ENCODE measurements around the gene L3HYPDH. TPM values are rescaled to one million over a fixed set of nuclear protein-coding genes. Genes with fewer than 3 reads are reported as not detected.

The L3HYPDH gene
- polyA plus RNA-seq, 1 of the 3 experiments (the other 2 are of a cell fraction): 66.2 TPM

- H3K9me3 ChIP-seq: no peaks in the 10 kb centered on the region
- peaks cover 0 to 16% of the 10 kb centered on the region in 2 experiments; a peak in 2 of 4 replicates for H3K4me1 ChIP-seq (ENCODE audit: control insufficient read depth in 1 of 2, insufficient read depth in 2 of 2, low read depth in 1 of 2, low read length in 1 of 2)
- ChIA-PET CTCF (interaction anchor here (0.9 to 1.7 kb wide), 3 partner anchors 24 to 430 kb away, joined by 3 to 9 read pairs (median 5); no protein-coding TSS in a partner anchor), POLR2A (interaction anchor here (1.2 kb wide), 1 partner anchor 8 kb away, joined by 3 read pairs; no protein-coding TSS in a partner anchor)
- DNase-seq: no peak
- no peak overlapping the region for H3K9ac ChIP-seq
- H3K4me2 ChIP-seq: no peak overlapping the region
- WGBS (ENCODE audit: low lambda C conversion rate): 94% methylated on average over 1 of the region's 2 CpGs
- H3K27me3 ChIP-seq (ENCODE audit: insufficient read depth): no peaks in the 10 kb centered on the region
- H3K27ac ChIP-seq (ENCODE audit: low read depth in 2 of 2, low read length in 1 of 2): no peak overlapping the region
- peaks cover 35% of the 10 kb centered on the region for H3F3A ChIP-seq (replicated peaks; ENCODE audit: insufficient read depth)
- no peaks in the 10 kb centered on the region for H4K20me1 ChIP-seq (ENCODE audit: insufficient read depth)
- no peak overlapping the region for H3K4me3 ChIP-seq (ENCODE audit: low read depth in 2 of 2, low read length in 1 of 2)
- no peak overlapping the region for H2AFZ ChIP-seq (ENCODE audit: low read depth)
- TF ChIP-seq JUND (IDR thresholded peaks at IDR 0.05) (no peak), MEF2A (IDR thresholded peaks at IDR 0.05; ENCODE audit: borderline replicate concordance, low read depth) (no peak), RAD21 (IDR thresholded peaks at IDR 0.05; ENCODE audit: low read length) (no peak), EP300 (IDR thresholded peaks at IDR 0.05; ENCODE audit: borderline replicate concordance in 1 of 2, low read depth in 1 of 2, low read length in 1 of 2) (no peak), FOSL2 (IDR thresholded peaks at IDR 0.05; ENCODE audit: borderline replicate concordance, low read depth) (no peak), TEAD4 (IDR thresholded peaks at IDR 0.05; ENCODE audit: borderline replicate concordance, insufficient read depth) (no peak), YY1 (IDR thresholded peaks at IDR 0.05; ENCODE audit: low read depth) (no peak), MXI1 (IDR thresholded peaks at IDR 0.05; ENCODE audit: low read depth, low read length) (no peak), ELF1 (IDR thresholded peaks at IDR 0.05) (no peak), PBX3 (IDR thresholded peaks at IDR 0.05) (no peak), USF2 (IDR thresholded peaks at IDR 0.05; ENCODE audit: borderline replicate concordance, low read depth, low read length) (no peak), CHD2 (IDR thresholded peaks at IDR 0.05; ENCODE audit: low read length, partially characterized antibody) (no peak), USF1 (IDR thresholded peaks at IDR 0.05; ENCODE audit: borderline replicate concordance, low read depth) (no peak), GATA2 (CRISPR knock-in tag; IDR thresholded peaks at IDR 0.05) (no peak), RFX5 (IDR thresholded peaks at IDR 0.05; ENCODE audit: low read length) (no peak), NRF1 (IDR thresholded peaks at IDR 0.05; ENCODE audit: low read depth, low read length) (no peak), FOXJ3 (CRISPR knock-in tag; IDR thresholded peaks at IDR 0.05) (no peak)
- H3K36me3 ChIP-seq (replicated peaks in 1 of 2; ENCODE audit: control insufficient read depth in 1 of 2, insufficient read depth in 2 of 2, low read length in 1 of 2): peaks cover 75 to 79% of the 10 kb centered on the region in 2 experiments
- peaks cover 10% of the 10 kb centered on the region for H3K79me2 ChIP-seq (ENCODE audit: insufficient read depth)
- no peaks in the 10 kb centered on the region for H3K9me2 ChIP-seq
Measured at GRCh38 chr14:59458486-59458885, 25.7 kb downstream of the L3HYPDH start.

Data from SK-N-SH (cell line).